T-helper 1 cell treated with Interleukin-12 subunit alpha and Interleukin-12 subunit beta and Interleukin-4 antibody, amounts not matched to agents 30 μg/mL and 1 μg/mL, for 36 hours (primary cell): ENCODE measurements around the gene SHC2.

Experiments used
- H3K27ac Mint-ChIP-seq: one replicate; pipeline ENCODE4 v1.8.0; 2021; ENCODE audit warnings: mild to moderate bottlenecking, mixed read lengths
- H3K27me3 Mint-ChIP-seq: one replicate; pipeline ENCODE4 v1.8.0; 2021; ENCODE audit warnings: low read depth, mixed read lengths
- H3K36me3 Mint-ChIP-seq: one replicate; pipeline ENCODE4 v1.8.0; 2021; ENCODE audit warnings: low read depth, mixed read lengths
- H3K4me1 Mint-ChIP-seq: one replicate; pipeline ENCODE4 v1.8.0; 2021; ENCODE audit warnings: low read depth, mixed read lengths
- H3K4me3 Mint-ChIP-seq: one replicate; pipeline ENCODE4 v1.8.0; 2021; ENCODE audit warnings: mild to moderate bottlenecking, moderate library complexity, mixed read lengths
- H3K9me3 Mint-ChIP-seq: one replicate; pipeline ENCODE4 v1.8.0; 2021; ENCODE audit warnings: mixed read lengths

Gene SHC2

GRCh38 chr19:465056-465816 is 4.4 kb upstream of the SHC2 start:
- Mint-ChIP-seq H3K27me3 (peaks cover 13% of the 10 kb centered on the region), H3K4me1 (no peaks in the 10 kb centered on the region), H3K36me3 (no peaks in the 10 kb centered on the region), H3K9me3 (no peaks in the 10 kb centered on the region), H3K4me3 (no peak overlapping the region), H3K27ac (no peak overlapping the region)

GRCh38 chr19:464208-464545 is 3.3 kb upstream of the SHC2 start:
- Mint-ChIP-seq H3K9me3 (no peaks in the 10 kb centered on the region), H3K4me3 (no peak overlapping the region), H3K27me3 (peaks cover 20% of the 10 kb centered on the region), H3K27ac (no peak overlapping the region), H3K36me3 (no peaks in the 10 kb centered on the region), H3K4me1 (no peaks in the 10 kb centered on the region)

- Mint-ChIP-seq H3K27me3 (peaks cover 20% of the 10 kb centered on the region), H3K4me3 (no peak overlapping the region), H3K27ac (no peak overlapping the region), H3K36me3 (no peaks in the 10 kb centered on the region), H3K9me3 (no peaks in the 10 kb centered on the region), H3K4me1 (no peaks in the 10 kb centered on the region)
Measured at GRCh38 chr19:463483-464207, 2.8 kb upstream of the SHC2 start.

GRCh38 chr19:461721-462551 is 1.1 kb upstream of the SHC2 start:
- Mint-ChIP-seq H3K9me3 (no peaks in the 10 kb centered on the region), H3K27ac (no peak overlapping the region), H3K27me3 (peaks cover 20% of the 10 kb centered on the region), H3K36me3 (no peaks in the 10 kb centered on the region), H3K4me1 (no peaks in the 10 kb centered on the region), H3K4me3 (no peak overlapping the region)

- peak overlapping the region; percentile 14 for H3K4me3 Mint-ChIP-seq
- H3K4me1 Mint-ChIP-seq, result no peaks in the 10 kb centered on the region
- H3K27ac Mint-ChIP-seq, result no peak overlapping the region
Measured at GRCh38 chr19:459724-460511, 915 bp downstream of the SHC2 start.

GRCh38 chr19:458091-459042 is 2.5 kb downstream of the SHC2 start:
- Mint-ChIP-seq H3K27ac (no peak overlapping the region), H3K36me3 (no peaks in the 10 kb centered on the region)

More at GRCh38 chr19:459724-460511, 915 bp downstream of the SHC2 start:
- Mint-ChIP-seq H3K27me3 (peaks cover 20% of the 10 kb centered on the region), H3K9me3 (no peaks in the 10 kb centered on the region), H3K36me3 (no peaks in the 10 kb centered on the region)

GRCh38 chr19:457636-458035 is 3.2 kb downstream of the SHC2 start:
- Mint-ChIP-seq H3K4me1 (no peaks in the 10 kb centered on the region), H3K4me3 (no peak overlapping the region), H3K27ac (no peak overlapping the region), H3K36me3 (no peaks in the 10 kb centered on the region), H3K9me3 (no peaks in the 10 kb centered on the region), H3K27me3 (peaks cover 17% of the 10 kb centered on the region)

More at GRCh38 chr19:458091-459042, 2.5 kb downstream of the SHC2 start:
- Mint-ChIP-seq H3K4me1 (no peaks in the 10 kb centered on the region), H3K9me3 (no peaks in the 10 kb centered on the region), H3K27me3 (peaks cover 20% of the 10 kb centered on the region), H3K4me3 (no peak overlapping the region)

GRCh38 chr19:456547-457110 is 4.2 kb downstream of the SHC2 start:
- H3K27me3 Mint-ChIP-seq, result peaks cover 10% of the 10 kb centered on the region
- H3K9me3 Mint-ChIP-seq, result no peaks in the 10 kb centered on the region
- no peaks in the 10 kb centered on the region for H3K36me3 Mint-ChIP-seq
- H3K4me3 Mint-ChIP-seq, result no peak overlapping the region
- no peaks in the 10 kb centered on the region for H3K4me1 Mint-ChIP-seq
- no peak overlapping the region for H3K27ac Mint-ChIP-seq

GRCh38 chr19:455851-456546 is 4.8 kb downstream of the SHC2 start:
- H3K27ac Mint-ChIP-seq, result no peak overlapping the region
- H3K9me3 Mint-ChIP-seq, result no peaks in the 10 kb centered on the region
- no peak overlapping the region for H3K4me3 Mint-ChIP-seq
- H3K27me3 Mint-ChIP-seq, result peaks cover 8% of the 10 kb centered on the region
- H3K36me3 Mint-ChIP-seq, result no peaks in the 10 kb centered on the region
- H3K4me1 Mint-ChIP-seq, result no peaks in the 10 kb centered on the region

- Mint-ChIP-seq H3K4me1 (no peaks in the 10 kb centered on the region), H3K4me3 (no peak overlapping the region), H3K9me3 (peaks cover 5% of the 10 kb centered on the region), H3K36me3 (no peaks in the 10 kb centered on the region), H3K27me3 (peaks cover 8% of the 10 kb centered on the region), H3K27ac (no peak overlapping the region)
Measured at GRCh38 chr19:455031-455705, 5.7 kb downstream of the SHC2 start.

- no peaks in the 10 kb centered on the region for H3K27me3 Mint-ChIP-seq
- no peak overlapping the region for H3K27ac Mint-ChIP-seq
- H3K36me3 Mint-ChIP-seq, result no peaks in the 10 kb centered on the region
- no peak overlapping the region for H3K4me3 Mint-ChIP-seq
- peaks cover 5% of the 10 kb centered on the region for H3K9me3 Mint-ChIP-seq
- H3K4me1 Mint-ChIP-seq, result no peaks in the 10 kb centered on the region
Measured at GRCh38 chr19:453606-454005, 7.2 kb downstream of the SHC2 start.

- H3K36me3 Mint-ChIP-seq, result no peaks in the 10 kb centered on the region
- no peaks in the 10 kb centered on the region for H3K4me1 Mint-ChIP-seq
- peaks cover 5% of the 10 kb centered on the region for H3K9me3 Mint-ChIP-seq
- H3K4me3 Mint-ChIP-seq, result no peak overlapping the region
- H3K27me3 Mint-ChIP-seq, result no peaks in the 10 kb centered on the region
- H3K27ac Mint-ChIP-seq, result no peak overlapping the region
Measured at GRCh38 chr19:452829-453228, 8.0 kb downstream of the SHC2 start.
